AG04449 (cell line): Measurements from ENCODE around the gene NRXN2.

Source experiments
- CTCF ChIA-PET: fragments of 350-600 bp; formaldehyde crosslinking; extraction: SDS; loops from one replicate; lab custom pipeline; 2021; ENCODE audit warnings: antibody characterized with exemption; lab: Yijun Ruan, JAX
- POLR2A ChIA-PET: fragments of 400-600, 350-600 bp; formaldehyde crosslinking; extraction: SDS; loops from one replicate; lab custom pipeline; 2020; ENCODE audit warnings: antibody characterized with exemption, inconsistent platforms; lab: Yijun Ruan, JAX
- DNase-seq: peaks from one replicate; pipeline ENCODE4 v3.0.0-alpha.2; 2010; ENCODE audit warnings: low read depth, low spot score
- H3K4me3 ChIP-seq: 2 replicates; pipeline ENCODE4 v1.5.1; 2011; ENCODE audit warnings: low read depth, mild to moderate bottlenecking, control low read depth, low read length
- TF ChIP-seq, protein P1 (sequence below): IDR thresholded peaks from one replicate; pipeline ENCODE4 v1.5.1; 2011; ENCODE audit warnings: mild to moderate bottlenecking, moderate library complexity, low read length, control low read depth, inconsistent platforms; ENCODE audit not compliant: insufficient read depth; ENCODE audit errors: missing control alignments

Gene NRXN2

DNA sequence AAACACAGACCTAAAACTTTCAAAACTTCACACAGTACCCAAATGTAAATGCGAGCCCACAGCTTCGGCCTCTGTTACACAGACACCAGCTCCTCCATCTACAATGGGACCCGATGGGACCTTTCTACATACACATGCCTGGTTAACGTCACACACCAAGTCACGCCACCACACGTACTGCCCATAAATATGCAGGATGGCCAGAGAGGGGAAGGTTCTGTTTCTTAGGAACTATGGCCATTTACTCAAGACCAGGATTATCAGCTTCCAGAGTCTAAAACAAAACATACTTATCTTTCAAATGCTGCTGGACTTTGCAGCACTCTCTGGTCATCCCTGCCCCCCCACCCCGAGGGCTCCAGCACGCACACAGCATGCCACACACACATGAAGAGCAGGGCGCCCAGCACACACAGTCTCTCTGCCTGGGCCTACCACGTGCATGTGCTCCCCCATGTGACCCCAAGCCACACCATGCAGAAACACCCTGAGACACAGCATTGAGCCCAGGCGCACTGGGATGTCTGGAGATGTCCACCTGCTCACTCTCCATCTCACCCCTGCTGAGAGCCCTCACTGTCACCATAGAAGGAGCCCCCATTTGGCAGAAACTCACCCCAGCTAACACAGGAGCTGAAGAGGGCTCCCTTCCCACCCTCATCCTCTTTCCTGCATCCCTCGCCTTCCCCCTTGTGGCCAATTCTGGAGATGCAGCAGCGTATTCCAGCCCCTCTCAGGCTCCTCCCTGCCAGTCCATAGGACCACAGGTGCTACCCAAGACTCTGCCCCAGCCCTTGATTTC lies 70.2 kb downstream of the NRXN2 start:
- H3K4me3 ChIP-seq, result no peak overlapping the region

GRCh38 chr11:64650923-64651523 lies 72.0 kb downstream of the NRXN2 start:
- ChIA-PET CTCF (interaction anchor here (0.7 to 9.1 kb wide), 35 partner anchors 9 to 350 kb away, joined by 3 to 111 read pairs (median 4); partner anchors contain the start of genes PYGM and RASGRP2), POLR2A (no interaction called here)
- TF ChIP-seq, protein P1, sequence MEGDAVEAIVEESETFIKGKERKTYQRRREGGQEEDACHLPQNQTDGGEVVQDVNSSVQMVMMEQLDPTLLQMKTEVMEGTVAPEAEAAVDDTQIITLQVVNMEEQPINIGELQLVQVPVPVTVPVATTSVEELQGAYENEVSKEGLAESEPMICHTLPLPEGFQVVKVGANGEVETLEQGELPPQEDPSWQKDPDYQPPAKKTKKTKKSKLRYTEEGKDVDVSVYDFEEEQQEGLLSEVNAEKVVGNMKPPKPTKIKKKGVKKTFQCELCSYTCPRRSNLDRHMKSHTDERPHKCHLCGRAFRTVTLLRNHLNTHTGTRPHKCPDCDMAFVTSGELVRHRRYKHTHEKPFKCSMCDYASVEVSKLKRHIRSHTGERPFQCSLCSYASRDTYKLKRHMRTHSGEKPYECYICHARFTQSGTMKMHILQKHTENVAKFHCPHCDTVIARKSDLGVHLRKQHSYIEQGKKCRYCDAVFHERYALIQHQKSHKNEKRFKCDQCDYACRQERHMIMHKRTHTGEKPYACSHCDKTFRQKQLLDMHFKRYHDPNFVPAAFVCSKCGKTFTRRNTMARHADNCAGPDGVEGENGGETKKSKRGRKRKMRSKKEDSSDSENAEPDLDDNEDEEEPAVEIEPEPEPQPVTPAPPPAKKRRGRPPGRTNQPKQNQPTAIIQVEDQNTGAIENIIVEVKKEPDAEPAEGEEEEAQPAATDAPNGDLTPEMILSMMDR, result peak; percentile 68
- no peak overlapping the region for H3K4me3 ChIP-seq
- DNase-seq, result no peak

More for the DNA sequence above, 70.2 kb downstream of the NRXN2 start:
- TF ChIP-seq, protein P1, result peak; percentile 95
- ChIA-PET POLR2A (no interaction called here), CTCF (interaction anchor here (0.6 to 9.1 kb wide), 35 partner anchors 8 to 317 kb away, joined by 3 to 111 read pairs (median 5); no protein-coding TSS in a partner anchor)
- DNase-seq, result no peak

- H3K4me3 ChIP-seq, result no peak overlapping the region
- TF ChIP-seq, protein P1, result peak; percentile 7
- DNase-seq, result no peak
Observed at GRCh38 chr11:64649291-64649697, 73.7 kb downstream of the NRXN2 start.

DNA sequence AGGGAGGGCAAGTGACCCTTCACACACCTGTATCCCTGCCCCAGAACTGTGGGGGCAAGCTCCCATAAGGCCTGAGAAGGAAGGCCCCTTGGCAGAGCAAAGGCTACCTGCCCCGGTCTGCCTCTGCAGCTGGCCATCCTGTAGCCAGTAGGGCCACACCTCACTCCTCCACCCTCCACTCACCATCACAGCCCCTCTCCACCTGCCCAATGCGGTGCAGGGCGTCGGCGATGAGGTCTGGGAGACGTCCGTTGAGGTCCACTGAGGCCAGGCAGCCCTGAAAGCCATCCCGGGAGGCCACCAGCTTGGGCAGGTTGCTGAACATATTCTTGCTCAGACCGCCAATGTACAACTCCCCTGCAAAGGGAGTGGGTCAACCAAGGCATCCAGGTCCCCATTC lies 74.4 kb downstream of the NRXN2 start:
- no peak overlapping the region for H3K4me3 ChIP-seq
- POLR2A ChIA-PET, result no interaction called here
- TF ChIP-seq, protein P1, result no peak
- no peak for DNase-seq
- CTCF ChIA-PET, result interaction anchor here (1.0 to 9.1 kb wide), 6 partner anchors 9 to 199 kb away, joined by 3 to 111 read pairs (median 13); no protein-coding TSS in a partner anchor

More at GRCh38 chr11:64649291-64649697, 73.7 kb downstream of the NRXN2 start:
- ChIA-PET CTCF (interaction anchor here (0.8 to 9.1 kb wide), 9 partner anchors 10 to 200 kb away, joined by 3 to 111 read pairs (median 11); no protein-coding TSS in a partner anchor), POLR2A (no interaction called here)

DNA sequence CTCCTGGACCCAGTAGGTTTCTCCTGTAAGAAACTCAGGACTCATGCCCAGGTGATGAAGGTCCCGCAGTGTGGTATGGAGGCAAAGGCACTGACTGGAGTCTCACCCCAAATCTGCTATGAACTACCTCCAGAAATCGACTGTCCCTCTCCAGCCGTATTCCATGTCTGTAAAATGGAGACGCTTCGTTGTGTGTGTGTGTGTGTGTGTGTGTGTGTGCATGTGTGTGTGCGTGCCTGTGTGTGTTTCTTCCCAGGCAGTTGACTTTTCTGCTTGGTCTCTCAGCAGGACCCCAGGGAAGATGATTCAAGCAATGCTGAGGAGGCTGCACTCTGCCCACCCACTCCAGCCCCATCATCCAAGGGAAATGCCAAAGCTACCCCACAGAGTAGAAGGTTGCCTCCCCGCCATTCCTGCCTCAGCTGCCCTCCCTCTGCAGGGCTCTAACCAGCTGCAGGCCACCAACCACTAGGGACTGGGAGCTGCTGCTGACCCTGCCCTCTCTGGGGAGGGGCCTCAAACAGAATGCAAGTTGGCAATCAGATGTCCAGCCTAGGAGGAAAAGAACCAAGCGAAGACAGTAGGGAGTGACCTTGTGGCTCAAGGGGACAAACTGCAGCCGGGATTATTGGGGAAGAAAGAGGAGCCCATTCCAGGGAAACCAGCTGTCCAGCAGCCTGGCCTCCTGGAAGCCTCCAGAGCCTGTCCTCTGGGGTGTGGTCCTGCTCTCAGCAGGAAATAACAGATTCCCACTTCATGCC lies 75.8 kb downstream of the NRXN2 start:
- ChIA-PET CTCF (interaction anchor here (0.6 to 9.1 kb wide), 7 partner anchors 7 to 199 kb away, joined by 3 to 111 read pairs (median 5); no protein-coding TSS in a partner anchor), POLR2A (no interaction called here)
- no peak overlapping the region for H3K4me3 ChIP-seq
- DNase-seq, result no peak
- TF ChIP-seq, protein P1, result no peak
